Activated CD8-positive, alpha-beta memory T cell treated with anti-CD3 and anti-CD28 coated beads for 24 hours (primary cell): ENCODE data around the gene LSM3.

Experiments
- DNase-seq: peaks from one replicate; pipeline ENCODE4 v3.0.0-alpha.2; 2020

Gene LSM3

GRCh38 chr3:14178247-14179113 is at the start of gene LSM3, which contains the start of gene XPC:
TSS of gene LSM3 (plus strand) at chr3:14178817. CDS start at chr3:14178861, 44 bp downstream.
TSS of gene XPC (minus strand) at chr3:14178601. CDS start at chr3:14178568, 33 bp downstream.
- peak; percentile 100 for DNase-seq

GRCh38 chr3:14129296-14129695 is 49.3 kb upstream of the LSM3 start:
- DNase-seq, result peak; percentile 7

GRCh38 chr3:14130230-14130629 is 48.4 kb upstream of the LSM3 start:
- peak; percentile 21 for DNase-seq

GRCh38 chr3:14130707-14131106 is 47.9 kb upstream of the LSM3 start:
- DNase-seq, result peak; percentile 46

GRCh38 chr3:14131134-14131533 is 47.5 kb upstream of the LSM3 start:
- DNase-seq, result no peak

- DNase-seq, result no peak
Observed at GRCh38 chr3:14132120-14132519, 46.5 kb upstream of the LSM3 start.

GRCh38 chr3:14132689-14133088 is 45.9 kb upstream of the LSM3 start:
- DNase-seq, result no peak

GRCh38 chr3:14133188-14133800 is 45.3 kb upstream of the LSM3 start:
- no peak for DNase-seq

- DNase-seq, result no peak
Observed at GRCh38 chr3:14133876-14134275, 44.7 kb upstream of the LSM3 start.

- DNase-seq, result no peak
Observed at GRCh38 chr3:14134291-14134690, 44.3 kb upstream of the LSM3 start.

- DNase-seq, result no peak
Observed at GRCh38 chr3:14135581-14135980, 43.0 kb upstream of the LSM3 start.

GRCh38 chr3:14137004-14137403 is 41.6 kb upstream of the LSM3 start:
- no peak for DNase-seq

GRCh38 chr3:14137445-14137844 is 41.2 kb upstream of the LSM3 start:
- no peak for DNase-seq

- DNase-seq, result no peak
Observed at GRCh38 chr3:14138109-14138877, 40.3 kb upstream of the LSM3 start.

GRCh38 chr3:14138878-14139655 is 39.5 kb upstream of the LSM3 start:
- no peak for DNase-seq

GRCh38 chr3:14139771-14140170 is 38.8 kb upstream of the LSM3 start:
- DNase-seq, result no peak

GRCh38 chr3:14140668-14141067 is 37.9 kb upstream of the LSM3 start:
- DNase-seq, result no peak

- DNase-seq, result no peak
Observed at GRCh38 chr3:14141144-14141543, 37.5 kb upstream of the LSM3 start.

- DNase-seq, result no peak
Observed at GRCh38 chr3:14141602-14142341, 36.8 kb upstream of the LSM3 start.

- DNase-seq, result no peak
Observed at GRCh38 chr3:14142567-14143270, 35.9 kb upstream of the LSM3 start.
